ENCODE results near the gene SAMD11.
"Not testable (repeated sequence)": the region's sequence is repeated elsewhere in the genome, so short reads cannot be mapped to it uniquely, and the experiment has no call there.

Gene SAMD11

DNA sequence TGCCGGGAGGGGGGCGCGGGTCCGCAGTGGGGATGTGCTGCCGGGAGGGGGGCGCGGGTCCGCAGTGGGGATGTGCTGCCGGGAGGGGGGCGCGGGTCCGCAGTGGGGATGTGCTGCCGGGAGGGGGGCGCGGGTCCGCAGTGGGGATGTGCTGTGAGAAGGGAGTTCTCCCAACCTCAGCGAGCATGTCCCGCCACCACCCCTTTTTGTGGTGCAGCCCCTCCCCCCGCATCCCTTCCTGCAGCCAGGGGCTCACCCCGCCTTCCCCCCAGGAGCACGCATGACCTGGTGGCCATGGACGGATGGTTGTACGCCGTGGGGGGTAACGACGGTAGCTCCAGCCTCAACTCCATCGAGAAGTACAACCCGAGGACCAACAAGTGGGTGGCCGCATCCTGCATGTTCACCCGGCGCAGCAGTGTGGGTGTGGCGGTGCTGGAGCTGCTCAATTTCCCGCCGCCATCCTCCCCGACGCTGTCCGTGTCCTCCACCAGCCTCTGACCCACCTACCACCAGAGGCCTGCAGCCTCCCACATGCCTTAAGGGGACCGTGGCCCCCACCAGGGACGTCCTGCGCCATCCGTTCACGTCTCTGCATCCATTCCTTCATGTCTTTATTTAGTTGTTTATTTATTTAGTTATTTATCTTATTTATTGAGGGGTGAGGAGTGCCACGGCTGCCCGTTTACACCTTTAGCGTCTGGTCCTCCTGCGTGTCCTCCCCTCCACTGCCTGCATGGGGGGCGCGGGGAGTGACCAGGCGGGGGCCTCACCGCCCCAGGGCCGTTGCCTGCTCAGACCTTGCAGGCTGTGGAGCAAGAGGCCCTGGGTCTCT lies 41.2 kb downstream of the SAMD11 start:
- DNase-seq = no peak

DNA sequence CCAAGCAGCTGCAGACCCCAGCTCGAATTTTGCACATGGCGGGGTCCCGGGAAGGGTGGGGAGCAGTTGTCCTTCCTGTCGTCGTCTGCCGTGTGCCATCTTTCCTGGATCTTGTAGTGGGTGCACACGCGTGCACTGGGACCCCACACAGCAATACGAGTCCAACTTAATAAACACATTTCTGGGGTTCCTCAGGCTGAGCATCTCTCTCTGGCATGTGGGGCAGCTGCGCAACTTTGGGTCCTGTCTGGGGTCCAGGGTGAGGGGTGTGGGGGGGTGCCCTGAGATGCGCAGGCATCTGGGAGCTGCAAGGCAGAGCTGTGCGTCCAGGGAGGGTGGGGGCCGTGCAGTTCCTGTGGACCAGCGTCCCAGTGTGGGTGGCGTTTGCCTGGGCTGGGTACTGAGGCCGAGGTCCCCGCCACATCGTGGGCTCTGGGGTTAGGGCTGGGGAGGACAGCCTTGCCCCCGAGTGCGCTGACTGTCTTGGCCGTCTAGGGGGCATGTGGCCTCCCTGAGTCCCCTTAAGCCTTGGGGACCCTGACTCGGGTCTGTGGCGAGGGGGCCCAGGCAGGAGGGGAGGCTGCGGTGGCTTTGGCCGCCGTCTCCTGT lies 41.9 kb downstream of the SAMD11 start:
- DNase-seq = no peak

DNA sequence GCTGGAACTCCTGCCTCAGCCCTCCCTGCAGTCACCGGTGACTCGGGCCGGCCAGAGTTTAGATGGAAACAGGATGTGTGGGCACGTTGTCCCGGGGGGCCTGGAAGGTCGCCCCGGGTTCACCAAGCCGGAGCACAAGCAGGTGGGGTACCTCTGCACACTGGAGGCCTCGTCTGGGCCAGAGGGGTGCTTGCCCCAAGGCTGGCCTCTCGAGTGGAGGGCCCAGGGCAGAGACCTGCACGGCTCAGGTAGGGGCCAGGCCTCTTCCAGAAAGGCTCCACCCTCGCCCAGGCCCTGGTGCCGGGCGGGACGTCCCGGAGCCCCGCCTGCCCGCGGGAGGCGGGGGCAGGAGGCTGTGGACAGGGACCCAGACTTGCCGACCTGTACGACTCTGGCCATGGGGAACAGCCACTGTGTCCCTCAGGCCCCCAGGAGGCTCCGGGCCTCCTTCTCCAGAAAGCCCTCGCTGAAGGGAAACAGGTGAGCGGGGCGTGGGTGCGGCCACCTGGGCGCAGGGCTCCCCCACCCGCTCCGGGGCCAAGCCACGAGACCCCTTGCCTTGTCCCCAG lies 42.5 kb downstream of the SAMD11 start, which contains the start of gene PLEKHN1:
PLEKHN1 (plus strand) TSS at position 348 of the 569 bp plus-strand sequence; CDS start at position 398, 50 bp downstream.
- DNase-seq = no peak

DNA sequence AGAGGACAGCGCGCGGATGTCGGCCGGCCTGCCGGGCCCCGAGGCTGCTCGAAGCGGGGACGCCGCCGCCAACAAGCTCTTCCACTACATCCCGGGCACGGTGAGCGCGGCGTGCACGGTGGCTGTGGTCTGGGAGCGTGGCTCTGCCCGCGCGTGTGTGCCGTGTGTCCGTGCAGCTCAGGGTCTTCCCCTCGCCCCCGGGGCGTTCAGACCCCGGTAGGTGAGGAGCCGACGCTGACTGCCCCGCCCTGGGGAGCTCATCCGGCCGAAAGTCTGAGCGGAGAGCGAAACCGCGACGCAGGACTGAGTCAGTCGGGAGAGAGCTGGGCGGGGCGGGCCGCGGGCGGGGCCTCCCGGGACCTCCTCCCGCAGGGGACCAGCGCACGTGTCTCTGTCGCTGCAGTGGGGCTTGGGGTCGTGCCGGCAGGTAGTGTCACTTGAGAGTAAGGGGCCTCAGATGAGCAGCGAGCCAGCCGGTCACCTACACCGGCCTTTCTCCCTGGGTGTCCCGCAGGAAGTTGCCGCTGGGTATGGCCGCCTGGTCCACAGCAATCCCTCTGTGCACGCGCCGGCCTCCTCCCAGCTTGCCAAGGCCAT lies 43.1 kb downstream of the SAMD11 start:
- peak; percentile 58 for DNase-seq

- no peak for DNase-seq
Measured at GRCh38 chr1:967466-968343, 44.0 kb downstream of the SAMD11 start.

- DNase-seq = no peak
Measured at GRCh38 chr1:969260-969855, 45.6 kb downstream of the SAMD11 start.

DNA sequence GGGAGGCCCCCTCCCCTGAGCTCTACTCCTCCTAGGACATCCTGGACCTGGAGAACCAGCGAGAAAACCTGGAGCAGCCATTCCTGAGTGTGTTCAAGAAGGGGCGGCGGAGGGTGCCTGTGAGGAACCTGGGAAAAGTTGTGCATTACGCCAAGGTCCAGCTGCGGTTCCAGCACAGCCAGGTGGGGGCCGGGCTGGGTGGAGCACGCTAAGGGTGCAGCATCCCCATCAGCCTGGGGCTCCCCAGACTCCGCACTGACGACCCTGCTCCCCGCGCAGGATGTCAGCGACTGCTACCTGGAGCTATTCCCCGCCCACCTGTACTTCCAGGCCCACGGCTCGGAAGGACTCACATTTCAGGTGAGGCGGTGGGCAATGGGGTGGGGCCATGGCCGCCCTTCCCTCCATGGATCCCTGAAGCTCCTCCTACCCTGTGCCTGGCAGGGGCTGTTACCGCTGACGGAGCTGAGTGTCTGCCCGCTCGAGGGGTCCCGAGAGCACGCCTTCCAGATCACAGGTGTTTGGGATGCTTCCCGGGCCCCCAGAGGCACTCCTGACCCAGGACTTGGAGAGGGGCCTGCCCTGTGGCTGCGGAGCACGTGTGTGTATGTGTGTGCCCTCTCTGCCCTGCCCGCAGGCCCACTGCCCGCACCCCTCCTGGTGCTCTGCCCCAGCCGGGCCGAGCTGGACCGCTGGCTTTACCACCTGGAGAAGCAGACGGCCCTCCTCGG lies 46.7 kb downstream of the SAMD11 start:
- DNase-seq = no peak

- DNase-seq = no peak
Measured at GRCh38 chr1:970973-971730, 47.4 kb downstream of the SAMD11 start.

DNA sequence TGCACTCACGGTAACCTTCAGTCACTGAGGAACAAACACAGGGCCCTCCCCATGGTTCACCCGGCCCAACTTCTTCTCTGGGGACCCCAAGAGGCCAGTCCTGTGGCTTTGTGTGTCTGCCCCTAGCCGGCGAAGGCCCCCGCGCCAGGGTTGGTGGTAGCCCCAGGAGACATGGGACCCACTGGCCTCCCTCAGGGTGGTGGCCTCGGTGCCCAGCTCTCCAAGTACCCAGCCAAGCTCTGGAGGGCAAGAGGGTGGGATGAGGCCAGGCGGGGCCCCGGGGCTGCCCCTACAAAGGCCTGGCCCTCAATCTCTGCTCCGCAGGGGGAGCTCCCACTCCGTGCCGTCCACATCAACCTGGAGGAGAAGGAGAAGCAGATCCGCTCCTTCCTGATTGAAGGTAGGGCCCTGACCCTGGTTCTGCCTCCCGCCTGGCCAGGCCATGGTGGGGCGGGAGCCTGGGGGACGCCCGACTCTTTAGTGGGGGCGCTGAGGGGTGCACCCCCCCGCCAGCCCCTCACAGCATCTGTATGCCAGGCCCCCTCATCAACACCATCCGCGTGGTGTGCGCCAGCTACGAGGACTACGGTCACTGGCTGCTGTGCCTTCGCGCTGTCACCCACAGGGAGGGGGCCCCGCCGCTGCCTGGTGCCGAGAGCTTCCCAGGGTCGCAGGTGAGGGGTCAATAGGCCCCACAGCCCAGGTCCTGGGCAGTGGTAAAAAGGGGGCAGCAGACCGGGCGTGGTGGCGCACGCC lies 48.2 kb downstream of the SAMD11 start:
- DNase-seq = no peak

GRCh38 chr1:972726-973458 lies 49.2 kb downstream of the SAMD11 start:
- no peak for DNase-seq

DNA sequence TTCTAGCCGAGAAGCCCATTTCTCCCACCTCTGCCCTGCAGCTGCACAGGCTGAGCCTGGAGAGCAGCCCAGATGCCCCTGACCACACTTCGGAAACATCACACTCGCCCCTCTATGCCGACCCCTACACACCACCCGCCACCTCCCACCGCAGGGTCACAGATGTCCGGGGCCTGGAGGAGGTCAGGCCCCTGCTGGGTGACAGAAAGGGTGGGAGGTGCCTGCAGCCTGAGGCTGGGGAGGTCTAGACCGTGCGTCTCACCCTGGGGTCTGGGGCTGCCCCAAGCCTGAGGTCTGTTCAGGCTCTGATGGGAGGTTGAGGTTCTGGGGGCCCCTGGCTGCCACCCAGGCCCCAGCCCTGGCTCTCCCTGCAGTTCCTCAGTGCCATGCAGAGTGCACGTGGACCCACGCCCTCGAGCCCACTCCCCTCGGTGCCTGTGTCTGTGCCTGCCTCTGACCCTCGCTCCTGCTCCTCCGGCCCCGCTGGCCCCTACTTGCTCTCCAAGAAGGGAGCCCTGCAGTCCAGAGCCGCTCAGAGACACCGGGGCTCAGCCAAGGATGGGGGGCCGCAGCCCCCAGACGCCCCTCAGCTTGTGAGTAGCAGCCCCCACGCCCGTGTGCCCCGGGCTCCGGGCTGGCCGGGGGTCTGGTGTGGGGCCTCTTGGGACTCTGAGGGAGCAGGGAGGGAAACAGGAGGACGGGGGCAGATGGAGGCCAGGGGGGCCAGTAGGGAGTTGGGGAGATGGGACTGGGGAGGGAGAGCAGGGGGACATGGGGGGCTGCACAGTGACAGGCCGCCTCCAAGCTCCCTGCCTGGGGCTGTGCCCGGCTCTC lies 50.0 kb downstream of the SAMD11 start:
- no peak for DNase-seq

GRCh38 chr1:974293-974640 lies 50.5 kb downstream of the SAMD11 start:
- no peak for DNase-seq

GRCh38 chr1:974687-975328 lies 51.1 kb downstream of the SAMD11 start:
- no peak for DNase-seq

- no peak for DNase-seq
Measured at GRCh38 chr1:975365-975764, 51.6 kb downstream of the SAMD11 start.

DNA sequence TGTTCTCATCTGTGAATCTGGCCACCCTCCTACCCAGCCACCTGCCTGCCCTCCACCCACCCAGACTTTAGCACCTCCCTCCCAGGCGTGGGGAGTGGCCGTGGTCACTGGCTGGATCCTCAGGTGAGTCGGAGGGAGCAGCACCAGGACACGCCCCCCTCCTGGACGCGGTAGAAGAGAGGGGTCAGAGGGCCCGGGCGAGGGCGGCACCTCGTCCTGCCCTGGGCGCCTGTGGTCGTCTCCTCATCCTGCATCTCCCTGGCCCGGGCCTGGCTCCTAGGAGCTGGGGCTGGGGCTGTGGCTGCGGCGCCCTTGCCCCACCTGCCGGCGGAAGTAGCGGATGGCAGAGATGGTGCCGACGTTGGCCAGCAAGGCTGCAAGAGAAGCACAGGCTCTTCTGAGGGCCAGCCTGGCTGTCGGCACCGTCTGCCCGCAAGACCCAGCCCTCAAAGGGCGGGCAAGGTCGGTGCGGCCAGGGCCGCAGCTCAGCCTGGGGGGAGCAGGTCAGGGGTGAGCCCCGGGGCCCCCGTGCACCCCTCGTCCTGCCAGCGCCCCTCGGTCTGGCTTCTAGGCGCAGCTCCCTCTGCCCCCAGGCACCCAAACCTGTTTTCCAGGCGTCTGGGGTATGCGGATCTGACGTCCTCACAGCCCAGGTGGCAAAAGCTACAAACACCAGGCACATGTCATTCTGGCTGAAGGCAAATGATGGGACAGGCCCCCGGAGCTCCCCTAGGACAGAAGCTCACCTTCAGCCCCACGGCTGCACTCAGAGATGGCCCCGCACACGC lies 52.4 kb downstream of the SAMD11 start:
- peak; percentile 48 for DNase-seq

- not testable (repeated sequence) for DNase-seq
Measured at GRCh38 chr1:976791-977190, 53.1 kb downstream of the SAMD11 start.
